Measurements from ENCODE around the gene OPCML.

The OPCML gene

GRCh38 chr11:132864811-132865576, 667.3 kb downstream of the OPCML start:
- H3K9me3 ChIP-seq (ENCODE audit: control insufficient read depth, insufficient read depth, low read length) = no peaks in the 10 kb centered on the region
- H3K36me3 ChIP-seq (ENCODE audit: control insufficient read depth, low read length) = no peaks in the 10 kb centered on the region
- H3K4me1 ChIP-seq (ENCODE audit: control insufficient read depth, low read length) = no peaks in the 10 kb centered on the region
- no peaks in the 10 kb centered on the region for H3K79me2 ChIP-seq (ENCODE audit: control insufficient read depth, low read length)
- H3K27me3 ChIP-seq (ENCODE audit: control insufficient read depth, low read length) = no peaks in the 10 kb centered on the region
- H3K27ac ChIP-seq (ENCODE audit: low read depth, low read length) = no peak overlapping the region
- no peaks in the 10 kb centered on the region for H3K9me2 ChIP-seq (replicated peaks; ENCODE audit: control insufficient read depth, low read length)
- H3K4me2 ChIP-seq (ENCODE audit: low read length) = no peak overlapping the region
- no peak for TF ChIP-seq EZH2phosphoT487 (IDR thresholded peaks at IDR 0.05; ENCODE audit: borderline replicate concordance, low read length)
- H4K20me1 ChIP-seq (ENCODE audit: control insufficient read depth, insufficient read depth, low read depth, low read length) = no peaks in the 10 kb centered on the region
- H3K4me3 ChIP-seq (ENCODE audit: low read length) = no peak overlapping the region
- no peaks in the 10 kb centered on the region for H3F3A ChIP-seq (ENCODE audit: control insufficient read depth, insufficient read depth)

- no peaks in the 10 kb centered on the region for H3K27me3 ChIP-seq (ENCODE audit: control insufficient read depth, low read length)
- no peaks in the 10 kb centered on the region for H4K20me1 ChIP-seq (ENCODE audit: control insufficient read depth, insufficient read depth, low read depth, low read length)
- H3K9me3 ChIP-seq (ENCODE audit: control insufficient read depth, insufficient read depth, low read length) = no peaks in the 10 kb centered on the region
- H3K4me1 ChIP-seq (ENCODE audit: control insufficient read depth, low read length) = no peaks in the 10 kb centered on the region
- no peaks in the 10 kb centered on the region for H3F3A ChIP-seq (ENCODE audit: control insufficient read depth, insufficient read depth)
- no peaks in the 10 kb centered on the region for H3K9me2 ChIP-seq (replicated peaks; ENCODE audit: control insufficient read depth, low read length)
- no peak overlapping the region for H3K4me3 ChIP-seq (ENCODE audit: low read length)
- no peak overlapping the region for H3K27ac ChIP-seq (ENCODE audit: low read depth, low read length)
- no peaks in the 10 kb centered on the region for H3K79me2 ChIP-seq (ENCODE audit: control insufficient read depth, low read length)
- H3K4me2 ChIP-seq (ENCODE audit: low read length) = no peak overlapping the region
- no peaks in the 10 kb centered on the region for H3K36me3 ChIP-seq (ENCODE audit: control insufficient read depth, low read length)
- TF ChIP-seq EZH2phosphoT487 (IDR thresholded peaks at IDR 0.05; ENCODE audit: borderline replicate concordance, low read length) = no peak
- no peak for TF ChIP-seq CTCF (IDR thresholded peaks at IDR 0.05; ENCODE audit: low read depth, low read length, poor library complexity, severe bottlenecking)
Observed at GRCh38 chr11:132862933-132863332, 669.4 kb downstream of the OPCML start.

- H3K27ac ChIP-seq (ENCODE audit: low read depth, low read length) = no peak overlapping the region
- H3K4me2 ChIP-seq (ENCODE audit: low read length) = no peak overlapping the region
- no peaks in the 10 kb centered on the region for H3K9me2 ChIP-seq (replicated peaks; ENCODE audit: control insufficient read depth, low read length)
- no peaks in the 10 kb centered on the region for H3K36me3 ChIP-seq (ENCODE audit: control insufficient read depth, low read length)
- H3K79me2 ChIP-seq (ENCODE audit: control insufficient read depth, low read length) = no peaks in the 10 kb centered on the region
- no peaks in the 10 kb centered on the region for H3K27me3 ChIP-seq (ENCODE audit: control insufficient read depth, low read length)
- H4K20me1 ChIP-seq (ENCODE audit: control insufficient read depth, insufficient read depth, low read depth, low read length) = no peaks in the 10 kb centered on the region
- TF ChIP-seq CTCF (IDR thresholded peaks at IDR 0.05; ENCODE audit: low read depth, low read length, poor library complexity, severe bottlenecking) = no peak
- no peak for TF ChIP-seq EZH2phosphoT487 (IDR thresholded peaks at IDR 0.05; ENCODE audit: borderline replicate concordance, low read length)
- no peak overlapping the region for H3K4me3 ChIP-seq (ENCODE audit: low read length)
- H3F3A ChIP-seq (ENCODE audit: control insufficient read depth, insufficient read depth) = no peaks in the 10 kb centered on the region
- H3K9me3 ChIP-seq (ENCODE audit: control insufficient read depth, insufficient read depth, low read length) = no peaks in the 10 kb centered on the region
- H3K4me1 ChIP-seq (ENCODE audit: control insufficient read depth, low read length) = no peaks in the 10 kb centered on the region
Observed at GRCh38 chr11:132862137-132862536, 670.2 kb downstream of the OPCML start.

GRCh38 chr11:132859306-132859705, 673.0 kb downstream of the OPCML start:
- H3K9me2 ChIP-seq (replicated peaks; ENCODE audit: control insufficient read depth, low read length) = no peaks in the 10 kb centered on the region
- H3K4me3 ChIP-seq (ENCODE audit: low read length) = no peak overlapping the region
- H3K27me3 ChIP-seq (ENCODE audit: control insufficient read depth, low read length) = no peaks in the 10 kb centered on the region

More at GRCh38 chr11:132859306-132859705, 673.0 kb downstream of the OPCML start:
- H3K79me2 ChIP-seq (ENCODE audit: control insufficient read depth, low read length) = no peaks in the 10 kb centered on the region
- no peaks in the 10 kb centered on the region for H3F3A ChIP-seq (ENCODE audit: control insufficient read depth, insufficient read depth)
- H3K36me3 ChIP-seq (ENCODE audit: control insufficient read depth, low read length) = no peaks in the 10 kb centered on the region
- no peak for TF ChIP-seq CTCF (IDR thresholded peaks at IDR 0.05; ENCODE audit: low read depth, low read length, poor library complexity, severe bottlenecking)
- TF ChIP-seq EZH2phosphoT487 (IDR thresholded peaks at IDR 0.05; ENCODE audit: borderline replicate concordance, low read length) = no peak
- H3K9me3 ChIP-seq (ENCODE audit: control insufficient read depth, insufficient read depth, low read length) = no peaks in the 10 kb centered on the region
- no peak overlapping the region for H3K27ac ChIP-seq (ENCODE audit: low read depth, low read length)
- no peaks in the 10 kb centered on the region for H4K20me1 ChIP-seq (ENCODE audit: control insufficient read depth, insufficient read depth, low read depth, low read length)
- H3K4me1 ChIP-seq (ENCODE audit: control insufficient read depth, low read length) = no peaks in the 10 kb centered on the region
- H3K4me2 ChIP-seq (ENCODE audit: low read length) = no peak overlapping the region

Data from DOHH2 (cell line).